Prostate gland (tissue), 2 donors: ENCODE data around the gene ANXA6. TPM values are rescaled to one million over a fixed set of nuclear protein-coding genes. Genes with fewer than 3 reads are reported as not detected.

ENCODE experiments used
- DNase-seq: peaks from one replicate; pipeline ENCODE4 v3.0.0-alpha.2; 2019; ENCODE audit warnings: low spot score
- H3K27ac ChIP-seq, 2 donors: fragments of 200-600 bp; sonication (generic); 2 replicates each; pipeline ENCODE4 v1.5.1; 2017 to 2019
- H3K27me3 ChIP-seq: fragments of 200-600 bp; sonication (generic); replicated peaks from 2 replicates; pipeline ENCODE4 v1.5.1; 2019; ENCODE audit not compliant: insufficient read depth
- H3K36me3 ChIP-seq, 2 donors: fragments of 200-600 bp; sonication (generic); 1 replicate in 1 of 2; 2 replicates in 1 of 2; pipeline versions ENCODE4 v1.5.1 to v1.8.1; 2017 to 2019
- H3K4me1 ChIP-seq: fragments of 200-600 bp; sonication (generic); replicated peaks from 2 replicates; pipeline ENCODE4 v1.5.1; 2019
- H3K4me3 ChIP-seq, 2 donors: fragments of 200-600 bp; sonication (generic); 2 replicates each; pipeline ENCODE4 v1.5.1; 2017 to 2019
- H3K9me3 ChIP-seq: fragments of 200-600 bp; sonication (generic); 2 replicates; pipeline ENCODE4 v1.5.1; 2017
- CTCF ChIP-seq, 4 experiments: fragments of 200-600 bp in 2 of 4; fragments of 450-650 bp in 2 of 4; sonication (generic) in 2 of 4; IDR thresholded peaks; 1 replicate in 3 of 4; 2 replicates in 1 of 4; pipeline ENCODE4 v1.5.1; 2016 to 2019; ENCODE audit warnings: antibody characterized with exemption in 4 of 4, mild to moderate bottlenecking in 2 of 4, moderate library complexity in 2 of 4
- POLR2A ChIP-seq: fragments of 450-650 bp; IDR thresholded peaks from one replicate; pipeline ENCODE4 v1.6.1; 2016; ENCODE audit warnings: antibody characterized with exemption, mild to moderate bottlenecking
- POLR2AphosphoS5 ChIP-seq: sonication (generic); formaldehyde crosslinking; IDR thresholded peaks from one replicate; pipeline ENCODE4 v1.6.1; 2017; ENCODE audit warnings: antibody characterized with exemption
- WGBS: methylation state at CpG from one replicate; pipeline ENCODE4 v1.1.5; 2018; 5-methylcytosine and 5-hydroxymethylcytosine counted together
- intact Hi-C: fragments of 100-400 bp; cut with DNase I; formaldehyde crosslinking; loops from one replicate; pipeline ENCODE4 v1.14.2; 2022
- total RNA-seq, 2 donors: library from RNA; depleted of rRNA; stranded (reverse); fragments of >200 nt; gene quantifications; one replicate each; pipeline ENCODE4 v1.1.0, GENCODE V29; 2016

Gene ANXA6
- total RNA-seq, 2 donors from 2014 or later, result 85.7 to 184 TPM

GRCh38 chr5:151055336-151055735, 102.2 kb downstream of the ANXA6 start:
- Histone ChIP-seq H3K27me3 (no peaks in the 10 kb centered on the region), H3K27ac (peak overlapping the region in 1 of 2 donors; percentile 12), H3K36me3 (peaks cover 0 to 8% of the 10 kb centered on the region in 2 donors), H3K4me3 (no peak overlapping the region), H3K4me1 (no peaks in the 10 kb centered on the region), H3K9me3 (no peaks in the 10 kb centered on the region)
- intact Hi-C loops, result no loop called here
- no peak for TF ChIP-seq POLR2A
- no peak for TF ChIP-seq CTCF (IDR thresholded peaks at IDR 0.05)
- no peak for TF ChIP-seq POLR2AphosphoS5
- no peak for DNase-seq
- 71% methylated on average over 6 of the region's 6 CpGs for WGBS

- Histone ChIP-seq H3K27me3 (no peaks in the 10 kb centered on the region), H3K4me3 (no peak overlapping the region), H3K27ac (peak overlapping the region in 1 of 2 donors; percentile 12), H3K36me3 (peaks cover 0 to 10% of the 10 kb centered on the region in 2 donors), H3K4me1 (no peaks in the 10 kb centered on the region), H3K9me3 (no peaks in the 10 kb centered on the region)
- 70% methylated on average over 3 of the region's 3 CpGs for WGBS
- peak; percentile 62 for DNase-seq
- intact Hi-C loops, result loop anchor here (5.0 kb wide), 1 partner anchor 113 kb away; no protein-coding TSS in a partner anchor
- TF ChIP-seq POLR2A, result no peak
- peak; percentile 41 for TF ChIP-seq POLR2AphosphoS5
- no peak for TF ChIP-seq CTCF (IDR thresholded peaks at IDR 0.05)
Observed at GRCh38 chr5:151054709-151055108, 102.9 kb downstream of the ANXA6 start.

GRCh38 chr5:151053796-151054462, 103.7 kb downstream of the ANXA6 start:
- Histone ChIP-seq H3K27ac (no peak overlapping the region), H3K9me3 (no peaks in the 10 kb centered on the region), H3K4me3 (no peak overlapping the region), H3K4me1 (no peaks in the 10 kb centered on the region), H3K27me3 (no peaks in the 10 kb centered on the region), H3K36me3 (peaks cover 4 to 17% of the 10 kb centered on the region in 2 donors)
- no peak for DNase-seq
- intact Hi-C loops, result loop anchor here (5.0 kb wide), 1 partner anchor 113 kb away; no protein-coding TSS in a partner anchor
- WGBS, result 94% methylated on average over 4 of the region's 4 CpGs
- TF ChIP-seq POLR2A (no peak), POLR2AphosphoS5 (no peak), CTCF (IDR thresholded peaks at IDR 0.05) (no peak)

GRCh38 chr5:151052836-151053235, 104.7 kb downstream of the ANXA6 start:
- peaks cover 4 to 17% of the 10 kb centered on the region in 2 donors for H3K36me3 ChIP-seq
- no peak for TF ChIP-seq CTCF (IDR thresholded peaks at IDR 0.05)
- TF ChIP-seq POLR2A, result no peak
- no peak for TF ChIP-seq POLR2AphosphoS5
- H3K4me3 ChIP-seq, result no peak overlapping the region
- H3K27me3 ChIP-seq, result no peaks in the 10 kb centered on the region
- H3K27ac ChIP-seq, result no peak overlapping the region
- intact Hi-C loops, result loop anchor here (5.0 kb wide), 1 partner anchor 114 kb away; no protein-coding TSS in a partner anchor
- H3K4me1 ChIP-seq, result no peaks in the 10 kb centered on the region
- DNase-seq, result no peak
- 79% methylated on average over 3 of the region's 3 CpGs for WGBS
- no peaks in the 10 kb centered on the region for H3K9me3 ChIP-seq
